Right ventricle myocardium inferior (tissue), 1 donor: Measurements from ENCODE around the gene PDE1A. TPM values are rescaled to one million over a fixed set of nuclear protein-coding genes. Genes with fewer than 3 reads are reported as not detected.

Experiments used
- ATAC-seq: fragments of 200-7000 bp; cut with Tn5 transposase; one replicate; pipeline ENCODE4 v1.9.1; 2020; ENCODE audit warnings: mild to moderate bottlenecking, moderate library complexity
- DNase-seq: peaks from one replicate; pipeline ENCODE4 v3.0.0; 2021; ENCODE audit errors: missing footprints
- intact Hi-C: fragments of 100-400 bp; cut with DNase I; formaldehyde crosslinking; loops from one replicate; pipeline ENCODE4 v1.11.0; 2022
- total RNA-seq: library from RNA; stranded (reverse); fragmentation: NEBNext Ultra II Directional; extraction: Animal tissue kit (Norgen Biotek cat#: 25700); gene quantifications from one replicate; pipeline ENCODE4 v1.2.1, GENCODE V29; 2021
- donor health status: DM: no; HTN: yes; CAD: no; lungs with severe emphysema.

Gene PDE1A
- total RNA-seq, 1 donor from 2014 or later, result 14.6 TPM

DNA sequence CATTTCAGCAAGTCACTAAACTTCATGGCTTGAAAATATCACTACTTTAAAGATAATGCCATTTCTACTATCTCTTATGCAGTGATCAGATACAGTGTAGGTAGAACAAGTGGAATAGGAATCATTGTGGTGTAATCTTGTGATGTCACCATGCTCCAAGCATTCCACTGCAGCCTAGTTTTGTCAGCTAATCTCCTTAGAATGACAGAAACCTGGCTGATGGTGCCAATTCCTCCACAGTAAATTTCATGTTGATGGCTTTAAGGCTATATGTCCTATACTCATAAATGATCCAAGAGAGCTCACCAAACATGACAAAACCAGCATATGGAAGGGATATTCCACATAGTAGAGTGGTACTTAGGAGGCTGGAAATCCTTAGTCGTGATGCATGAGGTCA is 184.9 kb downstream of the PDE1A start:
- ATAC-seq, result no peak
- DNase-seq, result no peak
- intact Hi-C loops, result loop anchor here (5.0 kb wide), 1 partner anchor 180 kb away; no protein-coding TSS in a partner anchor

DNA sequence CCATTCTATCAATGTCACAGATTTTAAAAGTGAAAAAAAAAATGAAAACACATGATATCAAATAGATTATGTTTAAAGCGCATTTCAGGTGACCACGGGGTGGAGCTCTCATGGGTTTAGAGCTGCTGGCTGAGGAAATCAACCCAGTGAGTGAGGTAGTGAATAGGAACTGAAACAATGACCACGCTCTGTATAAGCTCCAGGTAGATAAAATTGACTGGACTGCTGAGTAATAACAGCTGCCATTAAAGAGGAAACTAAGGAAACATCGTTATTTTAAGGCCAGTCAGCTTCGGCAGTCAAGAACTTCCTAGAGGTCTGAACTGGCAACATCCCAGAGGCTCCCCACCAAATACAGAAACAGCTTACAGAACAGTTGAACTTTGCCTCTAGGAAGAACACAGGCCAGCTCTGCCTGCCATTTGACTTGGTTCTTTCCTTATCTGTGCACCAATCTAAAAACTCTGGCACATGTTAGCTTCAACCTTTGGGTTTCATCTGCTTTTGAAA is 185.9 kb downstream of the PDE1A start:
- DNase-seq (no peak), ATAC-seq (peak; percentile 59)
- intact Hi-C loops, result loop anchor here (5.0 kb wide), 1 partner anchor 181 kb away; no protein-coding TSS in a partner anchor

DNA sequence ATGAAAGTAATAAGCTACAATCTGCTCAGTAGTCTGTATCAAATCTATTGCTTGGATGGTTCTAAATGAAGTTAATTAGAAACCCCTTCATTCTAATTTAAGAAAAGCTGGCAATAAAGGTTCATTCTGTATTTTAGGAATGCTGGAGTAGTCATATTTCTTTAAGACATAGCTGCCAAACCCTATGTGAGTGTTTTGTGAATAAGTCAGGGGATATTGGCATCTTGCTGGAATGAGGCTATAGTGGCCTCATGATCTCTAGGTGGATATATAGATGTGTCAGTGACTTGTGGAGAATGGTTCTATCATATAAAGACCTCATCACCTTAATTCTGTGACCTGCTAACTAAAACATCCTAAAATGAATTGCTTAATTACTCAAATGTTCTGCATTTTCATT is 196.3 kb downstream of the PDE1A start:
- intact Hi-C loops, result no loop called here
- ATAC-seq (no peak), DNase-seq (no peak)

DNA sequence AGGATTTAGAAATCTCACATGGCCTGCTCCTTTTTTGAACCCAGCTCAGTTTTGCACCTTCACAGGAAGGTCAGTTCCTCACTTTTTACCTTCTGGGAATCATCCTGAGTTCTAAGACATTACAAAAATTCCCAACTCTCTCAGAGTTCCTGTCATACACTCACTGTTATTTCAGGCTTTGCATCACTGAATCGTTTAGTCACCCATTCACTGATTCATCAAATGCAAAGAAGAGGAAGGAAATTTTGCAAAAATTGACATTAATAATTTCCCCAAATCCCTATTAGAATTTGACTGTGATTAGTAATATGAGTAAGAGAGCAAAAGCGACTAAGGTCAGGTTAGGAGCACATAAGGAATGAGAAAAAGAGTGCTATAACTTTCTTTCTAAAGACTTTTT is 197.5 kb downstream of the PDE1A start:
- ATAC-seq, result no peak
- DNase-seq, result no peak
- intact Hi-C loops, result no loop called here

DNA sequence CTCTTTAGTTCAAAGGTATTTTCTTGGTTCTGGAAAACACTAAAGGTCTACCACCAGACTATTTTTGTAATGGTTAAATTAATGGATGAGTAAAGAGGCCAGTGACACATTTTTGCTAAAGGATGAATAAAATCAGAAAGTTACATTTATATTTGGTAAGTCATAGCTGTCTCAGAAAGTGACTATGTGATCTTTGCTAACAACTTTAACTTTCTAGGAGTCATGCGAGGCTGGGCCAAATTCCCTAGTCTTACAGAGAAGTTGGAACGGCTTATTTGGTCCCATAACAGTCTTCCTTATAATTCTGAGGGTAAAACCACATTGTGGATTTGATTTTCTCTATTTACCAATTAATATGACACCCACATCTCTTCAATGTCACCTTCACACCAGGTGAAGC is 198.1 kb downstream of the PDE1A start:
- ATAC-seq (no peak), DNase-seq (no peak)
- intact Hi-C loops, result no loop called here

DNA sequence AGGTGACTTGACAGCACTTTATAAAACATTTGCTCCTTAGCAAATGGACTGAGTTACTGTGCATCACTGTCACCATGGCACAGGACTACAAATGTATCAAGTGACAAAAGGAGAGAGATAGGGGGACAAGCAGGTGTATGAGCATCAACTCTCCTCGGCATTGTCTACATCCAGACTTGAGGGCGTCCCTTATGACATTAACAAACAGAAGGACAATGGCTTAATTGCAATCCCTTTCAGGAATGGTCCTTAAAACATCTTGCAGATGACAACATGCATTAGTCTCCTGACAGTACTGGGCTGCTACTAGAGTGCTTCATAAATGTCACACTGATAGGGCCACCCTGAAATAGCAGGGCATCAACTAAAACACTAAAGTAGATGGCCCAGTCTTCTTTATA is 198.8 kb downstream of the PDE1A start:
- DNase-seq, result no peak
- ATAC-seq, result peak; percentile 75
- intact Hi-C loops, result no loop called here

DNA sequence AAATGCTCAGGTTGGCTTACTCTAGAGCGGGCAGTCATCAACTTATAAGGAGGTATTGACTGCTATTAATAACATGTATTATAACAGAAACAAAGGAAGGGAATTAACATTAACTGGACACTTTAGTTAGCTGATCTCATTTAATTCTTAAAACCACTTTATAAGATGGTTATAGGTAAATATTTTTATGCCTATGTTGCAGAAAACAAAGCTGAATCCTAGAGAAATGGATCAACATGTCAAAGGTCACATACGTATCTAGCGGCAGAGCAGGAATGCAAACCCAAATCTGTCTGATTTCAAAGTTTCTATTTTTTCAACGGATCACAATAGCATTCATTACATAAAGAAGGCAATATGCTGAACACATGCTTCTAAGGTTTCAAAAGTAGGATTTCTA is 200.0 kb downstream of the PDE1A start:
- DNase-seq, result no peak
- ATAC-seq, result no peak
- intact Hi-C loops, result no loop called here

DNA sequence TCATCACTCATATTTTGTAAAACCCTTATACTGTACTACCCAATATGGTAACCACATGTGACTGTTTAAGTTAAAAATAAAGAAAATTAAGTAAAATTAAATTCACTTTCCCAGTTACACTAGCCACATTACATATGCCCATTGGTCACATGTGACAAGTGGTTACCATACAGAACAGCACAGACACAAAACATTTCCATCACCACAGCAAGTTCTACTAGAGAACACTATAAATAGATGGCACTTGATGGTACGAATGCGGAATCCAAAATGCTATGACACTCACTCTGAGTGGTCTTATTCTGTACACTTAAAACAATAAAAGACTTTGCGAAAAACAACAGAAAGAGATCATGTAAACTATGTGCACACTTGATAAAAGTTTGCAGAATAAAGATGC is 202.2 kb downstream of the PDE1A start:
- ATAC-seq (peak; percentile 49), DNase-seq (no peak)
- intact Hi-C loops, result no loop called here

DNA sequence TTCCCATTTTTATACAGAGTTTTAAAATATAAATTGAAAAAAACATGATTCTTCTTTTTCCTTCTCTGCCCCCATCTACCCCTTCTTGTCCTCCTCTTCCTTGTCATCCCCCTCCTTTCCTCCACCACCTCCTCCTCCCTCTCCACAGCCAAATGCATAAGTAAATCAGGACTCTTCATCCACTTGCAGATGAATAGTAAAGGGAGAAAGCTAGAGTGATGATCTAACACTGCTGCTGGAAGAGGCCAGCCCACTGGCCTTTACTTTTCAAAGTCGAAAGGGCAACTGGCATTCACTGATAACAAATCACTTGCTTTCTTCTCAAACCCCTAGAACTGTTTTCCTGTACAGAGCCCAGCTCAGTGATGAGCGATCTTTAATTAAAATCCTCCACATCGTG is 205.8 kb downstream of the PDE1A start:
- intact Hi-C loops, result no loop called here
- ATAC-seq (no peak), DNase-seq (no peak)

DNA sequence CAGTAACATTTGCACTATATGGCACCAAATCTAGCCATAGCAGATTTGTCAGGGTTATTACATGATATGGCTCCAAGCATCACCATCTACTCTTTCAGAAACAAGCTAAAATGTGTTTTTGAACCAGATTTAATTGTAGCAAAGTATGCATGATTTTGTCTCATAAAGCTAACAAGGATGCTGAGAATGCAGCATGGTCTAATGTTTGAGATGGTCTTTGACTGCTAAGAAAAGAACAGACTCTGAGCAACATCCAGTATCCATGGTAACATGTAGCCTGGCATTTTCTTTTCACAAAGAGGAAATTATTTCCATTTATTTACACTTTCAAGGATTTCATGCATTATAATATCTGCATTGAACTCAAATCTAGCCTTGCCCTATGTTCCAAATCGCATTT is 206.5 kb downstream of the PDE1A start:
- intact Hi-C loops, result no loop called here
- DNase-seq (no peak), ATAC-seq (no peak)

DNA sequence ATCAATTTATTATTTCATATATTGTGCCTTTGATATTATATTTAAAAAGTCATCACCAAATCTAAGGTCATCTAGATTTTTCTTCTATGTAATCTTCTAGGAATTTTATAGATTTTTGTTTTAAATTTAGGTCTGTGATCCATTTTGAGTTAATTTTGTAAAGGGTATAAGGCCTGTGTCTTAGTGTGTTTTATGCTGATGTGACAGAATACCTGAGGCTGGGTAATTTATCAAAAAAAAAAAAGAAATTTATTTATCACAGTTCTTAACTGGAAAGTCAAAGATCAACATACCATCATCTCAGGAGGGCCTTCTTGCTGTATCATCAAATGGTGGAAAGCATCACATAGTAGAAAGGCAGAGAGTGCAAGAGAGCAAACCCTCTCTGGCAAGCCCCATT is 216.2 kb downstream of the PDE1A start:
- intact Hi-C loops, result no loop called here
- ATAC-seq, result no peak
- DNase-seq, result no peak

DNA sequence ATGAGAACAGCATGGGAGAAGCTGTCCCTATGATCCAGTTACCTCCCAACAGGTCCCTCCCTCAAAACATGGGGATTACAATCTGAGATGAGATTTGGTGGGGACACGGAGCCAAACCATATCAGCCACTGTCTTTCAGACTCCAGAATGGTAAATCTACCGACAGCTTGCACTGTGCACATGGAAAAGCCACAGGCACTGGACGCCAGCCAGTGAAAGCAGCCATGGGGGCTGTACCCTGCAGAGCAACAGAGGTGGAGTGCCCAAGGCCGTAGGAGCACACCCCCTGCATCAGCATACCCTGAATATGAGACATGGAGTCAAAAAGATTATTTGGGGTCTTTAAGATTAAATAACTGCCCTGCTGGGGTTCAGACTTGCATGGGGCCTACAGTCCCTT is 218.4 kb downstream of the PDE1A start:
- ATAC-seq, result no peak
- peak; percentile 53 for DNase-seq
- intact Hi-C loops, result no loop called here

DNA sequence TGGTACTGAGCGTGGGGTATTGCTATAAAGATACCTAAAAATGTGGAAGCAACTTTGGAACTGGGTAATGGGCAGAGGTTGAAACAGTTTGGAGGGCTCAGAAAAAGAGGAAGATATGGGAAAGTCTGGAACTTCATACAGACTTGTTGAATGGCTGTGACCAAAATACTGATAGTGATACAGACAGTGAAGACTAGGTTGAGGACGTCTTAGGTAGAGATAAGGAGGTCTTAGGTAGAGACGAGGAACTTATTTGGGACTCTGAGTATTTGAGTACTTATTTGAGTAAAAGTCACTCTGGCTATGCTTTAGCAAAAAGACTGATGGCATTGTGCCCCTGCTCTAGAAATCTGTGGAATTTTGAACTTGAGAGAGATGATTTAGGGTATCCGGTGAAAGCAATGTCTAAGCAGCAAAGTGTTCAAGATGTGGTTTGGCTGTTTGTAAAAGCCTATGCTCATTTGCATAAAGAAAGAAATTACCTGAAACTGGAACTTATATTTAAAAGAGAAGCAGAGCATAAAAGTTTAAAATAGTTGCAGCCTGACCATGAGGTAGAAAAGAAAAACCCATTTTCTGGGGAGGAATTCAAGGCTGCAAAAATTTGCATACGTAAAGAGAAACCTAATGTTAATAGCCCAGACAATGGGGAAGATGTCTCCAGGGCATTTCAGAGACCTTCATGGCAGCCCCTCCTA is 219.6 kb downstream of the PDE1A start:
- intact Hi-C loops, result no loop called here
- ATAC-seq (no peak), DNase-seq (no peak)

DNA sequence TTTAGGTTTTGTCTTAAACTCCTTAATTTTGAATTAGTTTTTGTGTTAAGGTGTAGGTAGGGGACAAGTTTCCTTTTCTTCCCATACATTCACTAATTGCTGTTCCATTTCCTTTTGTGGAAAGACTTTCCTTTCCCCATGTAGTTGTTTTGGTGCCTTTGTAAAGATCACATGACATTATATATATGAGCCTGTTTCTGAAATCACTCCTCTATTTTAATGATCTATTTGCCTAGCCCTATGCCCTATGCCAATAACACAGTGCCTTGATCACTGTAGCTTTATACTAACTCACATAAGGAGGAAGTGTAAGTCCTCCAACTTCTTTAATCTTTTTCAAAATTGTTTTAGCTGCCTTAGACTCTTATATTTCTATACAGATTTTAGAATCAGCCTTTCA is 229.3 kb downstream of the PDE1A start:
- ATAC-seq (no peak), DNase-seq (no peak)
- intact Hi-C loops, result no loop called here

DNA sequence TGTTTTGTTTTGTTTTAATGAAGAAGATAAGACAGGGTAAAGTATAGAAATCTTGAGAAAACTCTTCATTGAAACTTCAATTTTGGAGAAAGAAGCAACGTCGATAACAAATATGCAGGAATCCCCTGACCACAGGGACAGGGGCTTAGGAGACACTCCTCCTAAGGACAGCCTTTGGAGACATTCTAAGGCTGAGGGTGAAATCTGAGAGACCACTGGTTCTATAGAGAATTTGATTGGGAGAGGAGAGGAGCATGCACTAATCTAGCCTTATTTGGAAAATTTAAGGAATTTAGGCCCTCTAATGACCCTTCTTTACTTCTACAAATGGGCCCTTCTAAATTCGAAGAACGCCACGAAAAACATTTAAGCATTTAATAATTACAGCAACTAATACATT is 233.5 kb downstream of the PDE1A start:
- intact Hi-C loops, result no loop called here
- DNase-seq (no peak), ATAC-seq (no peak)

DNA sequence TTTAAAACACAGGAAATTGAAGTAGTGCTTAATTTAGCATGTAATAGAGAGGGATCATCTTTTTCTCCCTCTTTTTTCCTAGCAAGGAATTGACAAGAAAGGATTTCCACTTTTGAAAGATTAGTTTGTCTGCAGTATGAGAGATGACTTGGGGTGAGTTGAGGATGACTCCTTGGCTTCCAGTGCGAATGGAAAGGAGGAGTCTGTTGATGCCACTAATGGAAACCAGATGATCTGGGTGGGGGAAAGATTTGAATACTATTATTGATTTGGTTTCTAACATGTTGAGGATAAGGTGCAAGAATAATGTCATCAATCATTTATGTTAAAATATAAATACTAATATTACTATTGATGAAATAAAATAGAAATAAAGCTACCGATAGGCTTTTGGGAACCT is 235.8 kb downstream of the PDE1A start:
- intact Hi-C loops, result no loop called here
- no peak for DNase-seq
- ATAC-seq, result no peak

DNA sequence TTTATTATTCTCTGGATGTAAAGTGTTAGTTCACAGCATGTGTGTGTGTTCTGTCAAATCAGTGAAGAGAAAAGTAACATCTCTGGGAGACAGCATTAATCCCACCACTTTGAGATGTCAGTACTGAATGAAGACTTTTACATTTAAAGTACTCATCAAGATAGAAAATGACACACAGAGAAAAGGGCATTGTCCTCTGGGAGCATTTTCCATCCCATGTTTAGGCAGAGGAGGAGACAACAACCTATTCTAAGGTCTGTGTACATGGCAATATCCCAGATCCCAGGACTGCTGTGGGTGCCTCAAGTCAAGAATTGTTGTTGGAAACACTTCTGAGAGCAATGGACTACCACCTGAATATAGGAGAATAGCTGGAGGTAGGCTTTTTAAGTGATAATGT is 239.7 kb downstream of the PDE1A start:
- intact Hi-C loops, result loop anchor here (5.0 kb wide), 1 partner anchor 240 kb away; the partner anchor contains the start of gene PDE1A
- DNase-seq, result no peak
- peak; percentile 44 for ATAC-seq

DNA sequence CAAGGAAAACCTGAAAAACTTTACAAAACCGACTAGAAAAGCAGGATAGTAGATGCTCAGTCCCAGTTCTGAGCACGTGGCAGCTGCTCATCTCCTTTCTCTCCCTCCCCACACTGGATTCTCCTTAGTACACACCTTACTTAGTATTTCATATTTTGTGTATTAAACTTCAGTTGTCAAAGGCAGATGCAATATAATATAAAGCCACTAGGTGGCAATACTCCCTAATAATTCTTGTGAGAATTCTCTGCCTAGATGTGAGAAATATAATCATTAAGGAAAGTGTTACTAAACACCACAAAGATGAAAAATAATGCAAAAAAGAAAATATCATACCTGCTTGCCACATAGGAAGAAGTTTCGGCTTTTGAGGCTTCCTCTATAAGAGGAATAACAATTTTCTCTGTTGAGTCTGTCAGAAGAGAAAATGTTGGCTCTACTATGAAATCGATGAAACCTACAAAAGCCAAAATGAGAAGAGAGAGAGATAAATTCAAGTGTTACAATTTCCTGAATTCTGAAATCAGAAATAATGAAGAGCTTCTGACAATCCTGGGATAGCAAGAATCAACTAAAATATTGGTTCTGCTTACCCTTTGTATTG is 240.6 kb downstream of the PDE1A start:
- intact Hi-C loops, result loop anchor here (1.0 to 5.0 kb wide), 2 partner anchors 241 to 464 kb away; partner anchors contain the start of gene PDE1A
- ATAC-seq (peak; percentile 55), DNase-seq (no peak)

DNA sequence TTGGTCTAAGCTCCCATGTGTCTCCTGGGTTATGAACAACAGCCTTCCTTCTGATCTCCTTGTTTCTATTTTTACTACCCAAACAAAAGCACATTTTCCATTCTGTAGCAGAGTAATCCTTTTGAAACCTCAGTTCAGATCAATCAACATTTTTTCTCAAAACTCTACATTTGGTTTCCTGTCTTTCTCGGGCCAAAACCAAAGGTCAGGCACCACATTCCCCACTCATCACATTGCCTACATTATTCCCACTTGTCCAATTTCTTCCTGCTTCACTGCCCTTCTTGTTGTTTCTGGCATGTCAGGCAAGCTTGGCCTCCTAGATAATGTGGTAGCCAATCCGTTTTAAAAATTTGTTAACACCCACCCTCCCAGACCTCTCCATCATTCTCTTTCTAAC is 244.4 kb downstream of the PDE1A start:
- DNase-seq (no peak), ATAC-seq (no peak)
- intact Hi-C loops, result no loop called here

DNA sequence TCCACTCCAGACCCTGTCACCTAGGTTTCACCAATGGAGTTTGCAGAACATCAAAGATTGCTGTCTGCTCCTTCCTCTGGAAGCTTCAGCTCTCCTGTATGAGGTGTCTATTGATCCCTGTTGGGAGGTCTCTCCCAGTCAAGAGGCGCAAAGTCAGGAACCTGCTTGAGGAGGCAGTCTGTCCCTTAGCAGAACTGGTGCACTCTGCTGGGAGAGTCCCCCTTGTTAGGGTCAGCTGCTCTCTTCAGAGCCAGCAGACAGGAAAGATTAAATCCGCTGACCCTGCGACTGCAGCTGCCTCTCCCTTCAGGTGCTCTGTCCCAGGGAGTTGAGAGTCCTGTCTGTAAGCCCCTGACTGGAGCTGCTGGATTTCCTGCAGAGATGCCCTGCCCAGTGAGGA is 245.5 kb downstream of the PDE1A start:
- intact Hi-C loops, result no loop called here
- ATAC-seq (no peak), DNase-seq (no peak)

DNA sequence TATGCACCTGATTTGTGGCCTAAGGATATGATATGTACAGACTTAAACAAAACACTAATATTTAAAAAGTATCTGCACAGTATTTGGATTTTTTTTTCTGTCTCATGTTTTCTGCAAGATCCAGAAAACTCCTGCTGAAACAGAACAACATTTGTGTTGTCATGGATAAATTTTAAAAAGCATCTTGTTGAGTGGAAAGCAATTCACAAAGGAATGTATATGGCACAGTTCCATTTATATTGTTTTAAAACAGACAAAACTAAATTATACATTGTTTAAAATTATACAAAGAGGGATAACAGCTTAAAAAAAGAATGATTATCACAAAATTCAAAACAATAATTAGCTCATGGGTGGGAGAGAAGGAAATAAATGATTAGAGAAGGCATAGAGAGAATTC is 247.7 kb downstream of the PDE1A start:
- ATAC-seq (no peak), DNase-seq (no peak)
- intact Hi-C loops, result no loop called here
